ENCODE data around the gene MTRR.

DNA sequence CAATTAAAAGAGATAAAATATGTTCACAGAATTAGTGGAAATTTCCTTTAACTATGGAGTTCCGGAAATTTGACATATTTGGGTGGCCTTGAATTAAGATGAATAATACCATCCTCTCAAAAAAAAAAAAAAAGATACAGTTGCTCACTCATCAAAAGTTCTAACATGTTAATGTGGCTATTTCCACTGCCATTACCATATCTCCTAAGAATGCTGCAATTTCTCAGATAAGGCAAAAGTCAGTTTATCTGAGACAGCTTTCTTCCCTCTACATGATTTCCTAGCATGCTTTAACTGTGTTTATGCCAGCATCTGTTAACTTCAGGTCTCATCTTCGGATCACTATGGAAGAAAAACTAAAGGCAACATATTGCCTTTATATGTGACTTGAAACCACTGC, 2.8 kb upstream of the MTRR start:
- no peak for TF ChIP-seq POLR2A (IDR thresholded peaks at IDR 0.05; ENCODE audit: low read depth)
- TF ChIP-seq, protein P1, sequence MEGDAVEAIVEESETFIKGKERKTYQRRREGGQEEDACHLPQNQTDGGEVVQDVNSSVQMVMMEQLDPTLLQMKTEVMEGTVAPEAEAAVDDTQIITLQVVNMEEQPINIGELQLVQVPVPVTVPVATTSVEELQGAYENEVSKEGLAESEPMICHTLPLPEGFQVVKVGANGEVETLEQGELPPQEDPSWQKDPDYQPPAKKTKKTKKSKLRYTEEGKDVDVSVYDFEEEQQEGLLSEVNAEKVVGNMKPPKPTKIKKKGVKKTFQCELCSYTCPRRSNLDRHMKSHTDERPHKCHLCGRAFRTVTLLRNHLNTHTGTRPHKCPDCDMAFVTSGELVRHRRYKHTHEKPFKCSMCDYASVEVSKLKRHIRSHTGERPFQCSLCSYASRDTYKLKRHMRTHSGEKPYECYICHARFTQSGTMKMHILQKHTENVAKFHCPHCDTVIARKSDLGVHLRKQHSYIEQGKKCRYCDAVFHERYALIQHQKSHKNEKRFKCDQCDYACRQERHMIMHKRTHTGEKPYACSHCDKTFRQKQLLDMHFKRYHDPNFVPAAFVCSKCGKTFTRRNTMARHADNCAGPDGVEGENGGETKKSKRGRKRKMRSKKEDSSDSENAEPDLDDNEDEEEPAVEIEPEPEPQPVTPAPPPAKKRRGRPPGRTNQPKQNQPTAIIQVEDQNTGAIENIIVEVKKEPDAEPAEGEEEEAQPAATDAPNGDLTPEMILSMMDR (IDR thresholded peaks at IDR 0.05): no peak
- TF ChIP-seq POLR2AphosphoS5 (IDR thresholded peaks at IDR 0.05): no peak

Data from esophagus muscularis mucosa (tissue), 3 donors.